ENCODE results near the gene CEP192.
A peak's percentile ranks its signal among the peaks of the same experiment; 100 is the strongest.

CEP192 gene

GRCh38 chr18:13022644-13023043 is 31.5 kb downstream of the CEP192 start:
- in situ Hi-C loops (cut with HindIII; ENCODE audit: low sequenced_read_pairs): no loop called here
- TF ChIP-seq CTCF (IDR thresholded peaks at IDR 0.05; ENCODE audit: low read depth, low read length, missing control alignments): no peak
- no peak overlapping the region for H3K4me3 ChIP-seq (ENCODE audit: low read depth, low read length)
- no peak for DNase-seq (ENCODE audit: low read depth)

GRCh38 chr18:13025233-13025632 is 34.1 kb downstream of the CEP192 start:
- no peak overlapping the region for H3K4me3 ChIP-seq (ENCODE audit: low read depth, low read length)
- DNase-seq (ENCODE audit: low read depth): no peak
- TF ChIP-seq CTCF (IDR thresholded peaks at IDR 0.05; ENCODE audit: low read depth, low read length, missing control alignments): no peak
- in situ Hi-C loops (cut with HindIII; ENCODE audit: low sequenced_read_pairs): no loop called here

GRCh38 chr18:13026583-13027270 is 35.6 kb downstream of the CEP192 start:
- DNase-seq (ENCODE audit: low read depth): no peak

GRCh38 chr18:13028869-13029268 is 37.7 kb downstream of the CEP192 start:
- H3K4me3 ChIP-seq (ENCODE audit: low read depth, low read length): no peak overlapping the region
- no peak for DNase-seq (ENCODE audit: low read depth)
- in situ Hi-C loops (cut with HindIII; ENCODE audit: low sequenced_read_pairs): no loop called here
- TF ChIP-seq CTCF (IDR thresholded peaks at IDR 0.05; ENCODE audit: low read depth, low read length, missing control alignments): no peak

More at GRCh38 chr18:13026583-13027270, 35.6 kb downstream of the CEP192 start:
- in situ Hi-C loops (cut with HindIII; ENCODE audit: low sequenced_read_pairs): no loop called here
- H3K4me3 ChIP-seq (ENCODE audit: low read depth, low read length): no peak overlapping the region
- no peak for TF ChIP-seq CTCF (IDR thresholded peaks at IDR 0.05; ENCODE audit: low read depth, low read length, missing control alignments)

GRCh38 chr18:13032173-13032572 is 41.0 kb downstream of the CEP192 start:
- DNase-seq (ENCODE audit: low read depth): no peak

GRCh38 chr18:13035249-13035914 is 44.2 kb downstream of the CEP192 start:
- TF ChIP-seq CTCF (IDR thresholded peaks at IDR 0.05; ENCODE audit: low read depth, low read length, missing control alignments): no peak
- in situ Hi-C loops (cut with HindIII; ENCODE audit: low sequenced_read_pairs): no loop called here
- DNase-seq (ENCODE audit: low read depth): peak; percentile 19
- H3K4me3 ChIP-seq (ENCODE audit: low read depth, low read length): no peak overlapping the region

More at GRCh38 chr18:13032173-13032572, 41.0 kb downstream of the CEP192 start:
- in situ Hi-C loops (cut with HindIII; ENCODE audit: low sequenced_read_pairs): no loop called here
- no peak overlapping the region for H3K4me3 ChIP-seq (ENCODE audit: low read depth, low read length)
- TF ChIP-seq CTCF (IDR thresholded peaks at IDR 0.05; ENCODE audit: low read depth, low read length, missing control alignments): no peak
